Measurements from ENCODE around the gene EMC1.

DNA sequence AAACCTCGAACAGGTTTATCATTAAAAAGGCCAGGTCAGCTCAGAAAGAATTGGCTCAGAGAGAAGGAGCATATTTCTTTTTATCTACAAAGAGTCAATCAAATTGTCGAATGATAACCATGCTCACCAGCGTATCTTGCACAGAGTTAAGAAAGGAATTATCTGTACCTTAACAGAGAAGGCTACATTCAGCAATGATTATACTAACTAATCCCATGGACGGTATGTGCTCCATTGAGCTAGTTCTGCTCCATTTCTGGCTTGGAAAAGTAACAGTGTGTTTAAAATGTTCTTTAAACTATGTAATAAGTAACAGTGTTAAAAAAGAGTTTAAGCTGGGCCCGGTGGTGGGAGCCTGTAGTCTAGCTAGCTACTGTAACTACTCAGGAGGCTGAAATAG lies 45.5 kb downstream of the EMC1 start:
- TF ChIP-seq, protein P1, sequence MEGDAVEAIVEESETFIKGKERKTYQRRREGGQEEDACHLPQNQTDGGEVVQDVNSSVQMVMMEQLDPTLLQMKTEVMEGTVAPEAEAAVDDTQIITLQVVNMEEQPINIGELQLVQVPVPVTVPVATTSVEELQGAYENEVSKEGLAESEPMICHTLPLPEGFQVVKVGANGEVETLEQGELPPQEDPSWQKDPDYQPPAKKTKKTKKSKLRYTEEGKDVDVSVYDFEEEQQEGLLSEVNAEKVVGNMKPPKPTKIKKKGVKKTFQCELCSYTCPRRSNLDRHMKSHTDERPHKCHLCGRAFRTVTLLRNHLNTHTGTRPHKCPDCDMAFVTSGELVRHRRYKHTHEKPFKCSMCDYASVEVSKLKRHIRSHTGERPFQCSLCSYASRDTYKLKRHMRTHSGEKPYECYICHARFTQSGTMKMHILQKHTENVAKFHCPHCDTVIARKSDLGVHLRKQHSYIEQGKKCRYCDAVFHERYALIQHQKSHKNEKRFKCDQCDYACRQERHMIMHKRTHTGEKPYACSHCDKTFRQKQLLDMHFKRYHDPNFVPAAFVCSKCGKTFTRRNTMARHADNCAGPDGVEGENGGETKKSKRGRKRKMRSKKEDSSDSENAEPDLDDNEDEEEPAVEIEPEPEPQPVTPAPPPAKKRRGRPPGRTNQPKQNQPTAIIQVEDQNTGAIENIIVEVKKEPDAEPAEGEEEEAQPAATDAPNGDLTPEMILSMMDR (IDR thresholded peaks at IDR 0.05): no peak
- TF ChIP-seq EP300 (IDR thresholded peaks at IDR 0.05) (no peak), POLR2A (IDR thresholded peaks at IDR 0.05) (no peak)

Data from ovary (tissue), 3 donors.